ENCODE data around the gene INPP4B. TPM values are rescaled to one million over a fixed set of nuclear protein-coding genes. Genes with fewer than 3 reads are reported as not detected.

INPP4B gene
- total and polyA plus RNA-seq, 9 donors, result 1.7 to 14.7 (median 10.7) TPM

GRCh38 chr4:142443469-142443868, 402.6 kb downstream of the INPP4B start:
- 95 to 97% (median 96%) methylated on average over 5 of the region's 5 CpGs for WGBS, 3 donors
- Histone ChIP-seq H3K27ac (no peak overlapping the region), H3K4me3 (no peak overlapping the region), H3K4me1 (ENCODE audit: insufficient read depth) (no peaks in the 10 kb centered on the region), H3K36me3 (no peaks in the 10 kb centered on the region), H3K27me3 (no peaks in the 10 kb centered on the region), H3K9me3 (no peaks in the 10 kb centered on the region)
- no peak for TF ChIP-seq POLR2A (IDR thresholded peaks at IDR 0.05)
- no peak for TF ChIP-seq EP300 (IDR thresholded peaks at IDR 0.05)
- TF ChIP-seq CTCF (IDR thresholded peaks at IDR 0.05), result no peak
- DNase-seq, result no peak
- intact Hi-C loops (cut with DNase I), result no loop called here

GRCh38 chr4:142440093-142440492, 406.0 kb downstream of the INPP4B start:
- intact Hi-C loops (cut with DNase I), result no loop called here
- 68 to 88% (median 79%) methylated on average over 2 of the region's 2 CpGs for WGBS, 3 donors
- no peak overlapping the region for H3K4me3 ChIP-seq

GRCh38 chr4:142435599-142436235, 410.4 kb downstream of the INPP4B start:
- Histone ChIP-seq H3K27ac (no peak overlapping the region), H3K4me3 (no peak overlapping the region), H3K4me1 (ENCODE audit: insufficient read depth) (no peaks in the 10 kb centered on the region), H3K9me3 (no peaks in the 10 kb centered on the region), H3K27me3 (no peaks in the 10 kb centered on the region), H3K36me3 (no peaks in the 10 kb centered on the region)
- TF ChIP-seq EP300 (IDR thresholded peaks at IDR 0.05), result no peak
- TF ChIP-seq POLR2A (IDR thresholded peaks at IDR 0.05), result no peak
- no peak for TF ChIP-seq CTCF (IDR thresholded peaks at IDR 0.05)
- intact Hi-C loops (cut with DNase I), result no loop called here
- 91 to 93% (median 93%) methylated on average over 7 to 8 of the region's 8 CpGs for WGBS, 3 donors
- DNase-seq, result no peak

More at GRCh38 chr4:142440093-142440492, 406.0 kb downstream of the INPP4B start:
- Histone ChIP-seq H3K4me1 (ENCODE audit: insufficient read depth) (no peaks in the 10 kb centered on the region), H3K9me3 (no peaks in the 10 kb centered on the region), H3K27ac (no peak overlapping the region), H3K27me3 (no peaks in the 10 kb centered on the region), H3K36me3 (no peaks in the 10 kb centered on the region)
- no peak for DNase-seq
- TF ChIP-seq POLR2A (IDR thresholded peaks at IDR 0.05), result no peak
- no peak for TF ChIP-seq EP300 (IDR thresholded peaks at IDR 0.05)
- TF ChIP-seq CTCF (IDR thresholded peaks at IDR 0.05), result no peak

DNA sequence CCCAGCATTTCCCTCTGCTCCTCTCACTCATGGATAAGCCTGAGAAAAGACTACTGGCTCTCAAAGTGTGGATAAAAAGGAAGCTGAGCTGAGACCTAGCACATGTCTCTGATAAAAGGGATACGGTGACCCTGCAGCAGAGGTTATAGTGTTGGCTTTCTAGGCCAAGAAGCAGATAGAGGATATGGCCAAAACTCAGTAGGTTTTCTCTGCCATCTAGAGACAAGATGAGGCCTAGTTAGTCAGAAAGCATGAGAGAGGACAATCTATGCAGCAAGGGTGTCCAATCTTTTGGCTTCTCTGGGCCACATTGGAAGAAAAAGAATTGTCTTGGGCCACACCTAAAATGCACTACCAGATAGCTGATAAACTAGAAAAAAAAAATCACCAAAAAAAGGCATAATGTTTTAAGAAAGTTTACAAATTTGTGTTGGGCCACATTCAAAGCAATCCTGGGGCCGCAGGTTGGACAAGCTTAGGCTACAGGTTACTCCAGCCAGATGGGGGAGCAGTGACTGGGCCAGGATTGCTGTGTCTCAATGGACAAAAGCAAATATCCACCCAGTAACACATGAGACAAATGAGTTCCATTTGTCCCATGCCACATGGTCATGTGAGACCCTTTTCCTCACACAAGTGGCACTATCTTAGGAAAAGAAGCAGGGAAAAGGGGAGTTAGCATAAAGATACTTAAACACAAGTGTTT, 411.4 kb downstream of the INPP4B start:
- 86 to 98% (median 97%) methylated on average over 2 of the region's 2 CpGs for WGBS, 3 donors
- Histone ChIP-seq H3K4me1 (ENCODE audit: insufficient read depth) (no peaks in the 10 kb centered on the region), H3K4me3 (no peak overlapping the region), H3K27ac (no peak overlapping the region), H3K36me3 (no peaks in the 10 kb centered on the region), H3K27me3 (no peaks in the 10 kb centered on the region), H3K9me3 (no peaks in the 10 kb centered on the region)
- no peak for DNase-seq
- intact Hi-C loops (cut with DNase I), result no loop called here
- TF ChIP-seq EP300 (IDR thresholded peaks at IDR 0.05) (no peak), POLR2A (IDR thresholded peaks at IDR 0.05) (no peak), CTCF (IDR thresholded peaks at IDR 0.05) (no peak)

Data from ovary (tissue), 9 donors.